Measurements from ENCODE around the gene AKIP1. TPM values are rescaled to one million over a fixed set of nuclear protein-coding genes. Genes with fewer than 3 reads are reported as not detected.

The AKIP1 gene
- total and polyA plus RNA-seq, 9 of the 15 experiments (the other 6 are each of a cell fraction or from before 2014, with no cell fraction given): 9.0 to 52.6 (median 36.2) TPM

GRCh38 chr11:8964324-8965320 lies 53.6 kb downstream of the AKIP1 start, which contains the start of gene TMEM9B (continued):
- TF ChIP-seq RREB1 (CRISPR knock-in tag; IDR thresholded peaks at IDR 0.05) (0 out of 2 replicates have a peak, but pooled peaks have one; percentile 28), XRCC5 (IDR thresholded peaks at IDR 0.05; ENCODE audit: low read depth, low read length) (0 out of 2 replicates have a peak, but pooled peaks have one; percentile 38), MAZ (CRISPR knock-in tag; conservative IDR thresholded peaks at IDR 0.05 in 1 of 2, IDR thresholded peaks at IDR 0.05 in 1 of 2) (peak; percentile 66 to 69), ID3 (CRISPR knock-in tag; IDR thresholded peaks at IDR 0.05) (no peak), ID3 (tag; IDR thresholded peaks at IDR 0.05) (no peak), CREM (IDR thresholded peaks at IDR 0.05; ENCODE audit: low read depth) (peak; percentile 98), ELF4 (CRISPR knock-in tag; IDR thresholded peaks at IDR 0.05) (peak; percentile 80; the same call in 1 of the 2 replicates), CBX5 (IDR thresholded peaks at IDR 0.05; ENCODE audit: borderline replicate concordance, low read depth) (peak; percentile 23; the same call in 1 of the 2 replicates), MYC (IDR thresholded peaks at IDR 0.05; ENCODE audit: low read depth, low read length) (peak; percentile 71), MYC (CRISPR knock-in tag; IDR thresholded peaks at IDR 0.05; ENCODE audit: borderline replicate concordance, low read depth) (peak; percentile 61; the same call in 1 of the 2 replicates), POLR2G (IDR thresholded peaks at IDR 0.05; ENCODE audit: low read depth, low read length) (peak; percentile 98), THRAP3 (IDR thresholded peaks at IDR 0.05; ENCODE audit: borderline replicate concordance) (no peak), CBFB (CRISPR knock-in tag; IDR thresholded peaks at IDR 0.05) (peak; percentile 73; the same call in 1 of the 2 replicates), BHLHE40 (IDR thresholded peaks at IDR 0.05; ENCODE audit: low read length) (0 out of 2 replicates have a peak, but pooled peaks have one; percentile 17), ETV1 (tag; conservative IDR thresholded peaks at IDR 0.05; ENCODE audit: low read depth) (peak; percentile 77), PRDM10 (IDR thresholded peaks at IDR 0.05; ENCODE audit: partially characterized antibody) (peak; percentile 62)
